DND-41 (cell line): ENCODE data around the gene AP1B1.

Experiments
- ATAC-seq: fragments of 200-7000 bp; cut with Tn5 transposase; 3 replicates; pipeline ENCODE4 v1.9.1; 2021; ENCODE audit warnings: low read depth; ENCODE audit not compliant: insufficient read depth
- DNase-seq: peaks from one replicate; pipeline ENCODE4 v3.0.0-alpha.2; 2020
- H2AFZ ChIP-seq: 2 replicates; pipeline ENCODE4 v1.6.0; 2012; ENCODE audit warnings: low read depth, low read length
- H3K27ac ChIP-seq: 2 replicates; pipeline ENCODE4 v1.5.1; 2012; ENCODE audit warnings: low read length, inconsistent platforms
- H3K27me3 ChIP-seq: fragments of 200-600 bp; sonication (generic); 2 replicates; pipeline ENCODE4 v1.6.0; 2012; ENCODE audit warnings: low read length, mild to moderate bottlenecking, inconsistent platforms; ENCODE audit not compliant: insufficient read depth, poor library complexity
- H3K36me3 ChIP-seq: 2 replicates; pipeline ENCODE4 v1.5.1; 2012; ENCODE audit warnings: low read length, inconsistent platforms; ENCODE audit not compliant: insufficient read depth
- H3K4me1 ChIP-seq: 2 replicates; pipeline ENCODE4 v1.5.1; 2012; ENCODE audit warnings: mild to moderate bottlenecking, low read length; ENCODE audit not compliant: insufficient read depth
- H3K4me2 ChIP-seq: 2 replicates; pipeline ENCODE4 v1.6.0; 2012; ENCODE audit warnings: mild to moderate bottlenecking, moderate library complexity, low read length, inconsistent platforms; ENCODE audit not compliant: insufficient read depth
- H3K4me3 ChIP-seq, 2 experiments: fragments of 200-600 bp in 1 of 2; shearing (Covaris generic) in 1 of 2; 2 replicates each; pipeline ENCODE4 v1.5.1; 2012 to 2016; ENCODE audit warnings: inconsistent platforms in 2 of 2, low read length in 2 of 2, mild to moderate bottlenecking in 2 of 2, low read depth in 1 of 2, moderate library complexity in 1 of 2
- H3K79me2 ChIP-seq: 2 replicates; pipeline ENCODE4 v1.6.0; 2012; ENCODE audit warnings: low read length, inconsistent platforms; ENCODE audit not compliant: insufficient read depth
- H3K9ac ChIP-seq: 2 replicates; pipeline ENCODE4 v1.6.0; 2012; ENCODE audit warnings: low read depth, mild to moderate bottlenecking, inconsistent platforms, low read length, moderate library complexity
- H3K9me3 ChIP-seq: 2 replicates; pipeline ENCODE4 v1.5.1; 2012; ENCODE audit warnings: low read length, moderate library complexity, mild to moderate bottlenecking, inconsistent platforms; ENCODE audit not compliant: insufficient read depth, severe bottlenecking
- H4K20me1 ChIP-seq: 2 replicates; pipeline ENCODE4 v1.6.0; 2012; ENCODE audit warnings: low read length; ENCODE audit not compliant: insufficient read depth
- CTCF ChIP-seq: IDR thresholded peaks from 2 replicates; pipeline ENCODE4 v1.5.1; 2012; ENCODE audit warnings: borderline replicate concordance, low read length, moderate library complexity, mild to moderate bottlenecking; ENCODE audit not compliant: poor library complexity, severe bottlenecking; ENCODE audit errors: extremely low read depth
- EZH2 ChIP-seq: IDR thresholded peaks from 3 replicates; pipeline ENCODE4 v1.6.1; 2012; ENCODE audit warnings: borderline replicate concordance, low read depth, mild to moderate bottlenecking, moderate library complexity, low read length, inconsistent platforms; ENCODE audit not compliant: severe bottlenecking

AP1B1 gene

GRCh38 chr22:29302402-29302680, 86.0 kb downstream of the AP1B1 start:
- peaks cover 36% of the 10 kb centered on the region for H4K20me1 ChIP-seq
- no peaks in the 10 kb centered on the region for H3K79me2 ChIP-seq
- ATAC-seq = no peak
- H3K9me3 ChIP-seq = no peaks in the 10 kb centered on the region
- H3K4me2 ChIP-seq = no peak overlapping the region
- no peak overlapping the region for H3K27ac ChIP-seq
- peaks cover 34% of the 10 kb centered on the region for H3K36me3 ChIP-seq
- H2AFZ ChIP-seq = no peak overlapping the region
- no peak overlapping the region for H3K9ac ChIP-seq
- H3K4me1 ChIP-seq = peaks cover 12% of the 10 kb centered on the region
- TF ChIP-seq EZH2 (no peak), CTCF (no peak)
- peaks cover 11% of the 10 kb centered on the region for H3K27me3 ChIP-seq
- no peak overlapping the region for H3K4me3 ChIP-seq
- DNase-seq = no peak

GRCh38 chr22:29301716-29302401, 86.5 kb downstream of the AP1B1 start:
- peaks cover 10% of the 10 kb centered on the region for H3K4me1 ChIP-seq
- no peaks in the 10 kb centered on the region for H3K79me2 ChIP-seq
- no peaks in the 10 kb centered on the region for H3K9me3 ChIP-seq
- peaks cover 40% of the 10 kb centered on the region for H4K20me1 ChIP-seq
- peaks cover 11% of the 10 kb centered on the region for H3K27me3 ChIP-seq
- no peak overlapping the region for H3K27ac ChIP-seq
- peaks cover 38% of the 10 kb centered on the region for H3K36me3 ChIP-seq
- no peak overlapping the region for H3K9ac ChIP-seq
- DNase-seq = no peak
- H3K4me3 ChIP-seq = no peak overlapping the region
- no peak overlapping the region for H2AFZ ChIP-seq
- ATAC-seq = peak; percentile 15; the same call in 2 of the 3 replicates
- no peak overlapping the region for H3K4me2 ChIP-seq
- TF ChIP-seq CTCF (no peak), EZH2 (no peak)

- Histone ChIP-seq H3K9ac (no peak overlapping the region), H3K4me3 (no peak overlapping the region), H3K27ac (no peak overlapping the region), H3K4me1 (peaks cover 3% of the 10 kb centered on the region), H3K9me3 (no peaks in the 10 kb centered on the region), H3K27me3 (peaks cover 2% of the 10 kb centered on the region), H4K20me1 (peaks cover 48% of the 10 kb centered on the region), H3K4me2 (no peak overlapping the region), H2AFZ (no peak overlapping the region), H3K36me3 (peaks cover 47% of the 10 kb centered on the region), H3K79me2 (peaks cover 2% of the 10 kb centered on the region; the same call in 1 of the 2 replicates)
- ATAC-seq = peak; percentile 31
- DNase-seq = no peak
- TF ChIP-seq CTCF = no peak
- no peak for TF ChIP-seq EZH2
Observed at GRCh38 chr22:29300807-29301601, 87.4 kb downstream of the AP1B1 start.
